Left colon (tissue), 2 donors: ENCODE data around the gene TCF4. TPM values are rescaled to one million over a fixed set of nuclear protein-coding genes. Genes with fewer than 3 reads are reported as not detected.

Experiments
- ATAC-seq: fragments of 200-7000 bp; cut with Tn5 transposase; one replicate; pipeline ENCODE4 v1.9.1; 2020; ENCODE audit warnings: mild to moderate bottlenecking, moderate library complexity
- DNase-seq, 2 donors: peaks; one replicate each; pipeline ENCODE4 v3.0.0-alpha.2; 2020
- intact Hi-C, 2 donors: fragments of 100-400 bp; cut with DNase I in 1 of 2; cut with micrococcal nuclease in 1 of 2; formaldehyde crosslinking; loops; one replicate each; pipeline versions ENCODE4 v1.11.2 to v1.14.0; 2022; cut with DNase I, micrococcal nuclease
- total RNA-seq, 2 donors: library from RNA; stranded (reverse); fragmentation: NEBNext Ultra II Directional; extraction: Animal tissue kit (Norgen Biotek cat#: 25700); gene quantifications; one replicate each; pipeline ENCODE4 v1.2.1, GENCODE V29; 2021
- donor health status: DM: no; HTN: no; CAD: no.
- donor health status: DM: yes; HTN: yes; CAD: no.

TCF4 gene
- total RNA-seq, 2 donors from 2014 or later = 12.3 to 30.4 TPM

- ATAC-seq = no peak
- intact Hi-C loops = loop anchor here in 1 of 2 donors (10.0 kb wide), 1 partner anchor 59 kb away; no protein-coding TSS in a partner anchor
- no peak for DNase-seq
These were observed 274.0 kb downstream of the TCF4 start for GRCh38 chr18:55314031-55314430.

GRCh38 chr18:55310863-55311262 lies 277.1 kb downstream of the TCF4 start:
- intact Hi-C loops = loop anchor here in 1 of 2 donors (10.0 kb wide), 1 partner anchor 56 kb away; no protein-coding TSS in a partner anchor
- DNase-seq (no peak), ATAC-seq (no peak)

GRCh38 chr18:55310044-55310676 lies 277.8 kb downstream of the TCF4 start:
- intact Hi-C loops = loop anchor here in 1 of 2 donors (10.0 kb wide), 1 partner anchor 55 kb away; no protein-coding TSS in a partner anchor
- no peak for DNase-seq
- ATAC-seq = no peak

- ATAC-seq (no peak), DNase-seq (no peak)
- intact Hi-C loops = no loop called here
These were observed 278.7 kb downstream of the TCF4 start for GRCh38 chr18:55309249-55309648.

GRCh38 chr18:55307505-55307904 lies 280.5 kb downstream of the TCF4 start:
- intact Hi-C loops = no loop called here
- DNase-seq = no peak
- ATAC-seq = no peak

- DNase-seq = no peak
- ATAC-seq = no peak
- intact Hi-C loops = no loop called here
These were observed 281.5 kb downstream of the TCF4 start for GRCh38 chr18:55306359-55307024.

GRCh38 chr18:55302167-55302833 lies 285.7 kb downstream of the TCF4 start:
- intact Hi-C loops = no loop called here
- ATAC-seq (no peak), DNase-seq (no peak)

GRCh38 chr18:55301824-55302166 lies 286.2 kb downstream of the TCF4 start:
- intact Hi-C loops = no loop called here
- no peak for DNase-seq

GRCh38 chr18:55300936-55301531 lies 287.0 kb downstream of the TCF4 start:
- intact Hi-C loops = no loop called here
- ATAC-seq (no peak), DNase-seq (no peak)

More at GRCh38 chr18:55301824-55302166, 286.2 kb downstream of the TCF4 start:
- no peak for ATAC-seq

GRCh38 chr18:55300421-55300935 lies 287.5 kb downstream of the TCF4 start:
- intact Hi-C loops = no loop called here
- ATAC-seq (no peak), DNase-seq (no peak)

- intact Hi-C loops = no loop called here
- DNase-seq (no peak), ATAC-seq (no peak)
These were observed 291.2 kb downstream of the TCF4 start for GRCh38 chr18:55296778-55297177.

- intact Hi-C loops = no loop called here
- DNase-seq = no peak
These were observed 291.9 kb downstream of the TCF4 start for GRCh38 chr18:55296115-55296514.

GRCh38 chr18:55290898-55291297 lies 297.1 kb downstream of the TCF4 start:
- DNase-seq (no peak), ATAC-seq (no peak)
- intact Hi-C loops = no loop called here

More at GRCh38 chr18:55296115-55296514, 291.9 kb downstream of the TCF4 start:
- ATAC-seq = no peak

- intact Hi-C loops = no loop called here
- no peak for ATAC-seq
- DNase-seq = no peak
These were observed 298.2 kb downstream of the TCF4 start for GRCh38 chr18:55289775-55290174.

- DNase-seq = no peak
- intact Hi-C loops = no loop called here
- ATAC-seq = no peak
These were observed 298.9 kb downstream of the TCF4 start for GRCh38 chr18:55289048-55289447.

- DNase-seq = no peak
- ATAC-seq = no peak
- intact Hi-C loops = no loop called here
These were observed 299.8 kb downstream of the TCF4 start for GRCh38 chr18:55287935-55288868.

GRCh38 chr18:55287149-55287806 lies 300.7 kb downstream of the TCF4 start:
- intact Hi-C loops = no loop called here
- DNase-seq (no peak), ATAC-seq (no peak)

- DNase-seq = no peak
- intact Hi-C loops = no loop called here
- ATAC-seq = no peak
These were observed 301.7 kb downstream of the TCF4 start for GRCh38 chr18:55286257-55286825.
